ENCODE results near the gene ABLIM2. TPM values are rescaled to one million over a fixed set of nuclear protein-coding genes. Genes with fewer than 3 reads are reported as not detected.

ABLIM2 gene
- total RNA-seq, 4 donors from 2014 or later: 9.2 to 24.0 (median 12.3) TPM

DNA sequence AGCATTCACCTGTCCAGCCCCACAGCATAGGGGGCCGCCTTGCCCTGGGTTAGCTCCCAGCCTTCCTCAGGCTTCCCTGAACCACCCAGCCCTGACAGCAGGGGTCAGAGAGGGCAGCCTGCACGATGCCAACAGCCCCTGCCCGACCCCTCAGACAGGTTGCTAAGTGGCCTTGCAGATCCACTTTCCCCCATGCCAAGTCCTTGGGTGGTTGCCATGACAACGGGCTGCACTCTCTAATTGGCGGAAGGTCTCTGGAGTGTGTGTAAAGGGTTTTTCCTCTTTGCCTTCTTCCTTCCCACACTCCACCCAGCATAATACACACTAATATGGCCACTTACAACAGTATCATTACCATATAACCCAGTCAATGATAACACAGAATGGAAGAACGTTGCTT, 119.3 kb downstream of the ABLIM2 start:
- Histone ChIP-seq H3K4me1 (peaks cover 13 to 23% of the 10 kb centered on the region in 2 donors), H3K4me3 (replicated peaks in 1 of 3) (no peak overlapping the region), H3K27me3 (no peaks in the 10 kb centered on the region), H3K9me3 (no peaks in the 10 kb centered on the region), H3K27ac (no peak overlapping the region), H3K36me3 (no peaks in the 10 kb centered on the region)
- DNase-seq: peak; percentile 66 to 70
- intact Hi-C loops (cut with DNase I): no loop called here
- WGBS, 2 donors: 7 to 21% methylated on average over 6 of the region's 6 CpGs
- TF ChIP-seq, protein P1, sequence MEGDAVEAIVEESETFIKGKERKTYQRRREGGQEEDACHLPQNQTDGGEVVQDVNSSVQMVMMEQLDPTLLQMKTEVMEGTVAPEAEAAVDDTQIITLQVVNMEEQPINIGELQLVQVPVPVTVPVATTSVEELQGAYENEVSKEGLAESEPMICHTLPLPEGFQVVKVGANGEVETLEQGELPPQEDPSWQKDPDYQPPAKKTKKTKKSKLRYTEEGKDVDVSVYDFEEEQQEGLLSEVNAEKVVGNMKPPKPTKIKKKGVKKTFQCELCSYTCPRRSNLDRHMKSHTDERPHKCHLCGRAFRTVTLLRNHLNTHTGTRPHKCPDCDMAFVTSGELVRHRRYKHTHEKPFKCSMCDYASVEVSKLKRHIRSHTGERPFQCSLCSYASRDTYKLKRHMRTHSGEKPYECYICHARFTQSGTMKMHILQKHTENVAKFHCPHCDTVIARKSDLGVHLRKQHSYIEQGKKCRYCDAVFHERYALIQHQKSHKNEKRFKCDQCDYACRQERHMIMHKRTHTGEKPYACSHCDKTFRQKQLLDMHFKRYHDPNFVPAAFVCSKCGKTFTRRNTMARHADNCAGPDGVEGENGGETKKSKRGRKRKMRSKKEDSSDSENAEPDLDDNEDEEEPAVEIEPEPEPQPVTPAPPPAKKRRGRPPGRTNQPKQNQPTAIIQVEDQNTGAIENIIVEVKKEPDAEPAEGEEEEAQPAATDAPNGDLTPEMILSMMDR (IDR thresholded peaks at IDR 0.05): no peak
- no peak for TF ChIP-seq POLR2A (IDR thresholded peaks at IDR 0.05)

DNA sequence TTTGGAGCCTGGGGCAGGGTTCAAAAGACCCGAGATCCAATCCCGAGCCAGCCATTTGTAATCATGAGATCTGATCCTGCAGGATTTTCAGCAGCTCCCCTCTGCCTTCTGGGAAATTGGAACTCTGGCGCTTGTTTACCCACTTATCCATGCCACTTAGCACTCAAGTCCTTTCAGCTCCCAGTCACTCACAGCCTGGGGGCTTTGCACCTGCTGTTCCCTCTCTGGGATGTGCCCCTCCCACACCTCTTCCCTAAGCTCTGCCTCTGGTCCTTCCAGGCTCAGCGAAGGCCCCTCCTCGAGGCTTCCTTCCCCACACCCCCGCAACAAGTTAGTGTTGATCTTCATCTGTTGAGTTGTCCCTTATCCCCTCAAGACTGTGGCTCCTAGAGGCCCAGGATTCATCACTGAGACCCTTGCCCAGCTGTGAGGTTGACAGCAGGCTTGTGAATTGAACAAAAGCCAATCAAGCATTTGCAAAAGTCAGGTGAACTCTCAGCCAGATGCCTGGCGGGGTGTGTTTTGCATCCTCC, 119.8 kb downstream of the ABLIM2 start:
- TF ChIP-seq POLR2A (IDR thresholded peaks at IDR 0.05): no peak
- TF ChIP-seq, protein P1 (IDR thresholded peaks at IDR 0.05): no peak
- Histone ChIP-seq H3K36me3 (no peaks in the 10 kb centered on the region), H3K4me1 (peaks cover 13 to 23% of the 10 kb centered on the region in 2 donors), H3K9me3 (no peaks in the 10 kb centered on the region), H3K4me3 (replicated peaks in 1 of 3) (no peak overlapping the region), H3K27ac (no peak overlapping the region), H3K27me3 (no peaks in the 10 kb centered on the region)
- no peak for DNase-seq
- intact Hi-C loops (cut with DNase I): no loop called here
- 67 to 70% methylated on average over 7 of the region's 7 CpGs for WGBS, 2 donors

- Histone ChIP-seq H3K9me3 (no peaks in the 10 kb centered on the region), H3K4me3 (replicated peaks in 1 of 3) (no peak overlapping the region), H3K4me1 (peaks cover 13 to 23% of the 10 kb centered on the region in 2 donors), H3K36me3 (no peaks in the 10 kb centered on the region), H3K27me3 (no peaks in the 10 kb centered on the region), H3K27ac (no peak overlapping the region)
- TF ChIP-seq POLR2A (IDR thresholded peaks at IDR 0.05): no peak
- TF ChIP-seq, protein P1 (IDR thresholded peaks at IDR 0.05): no peak
- no peak for DNase-seq
- intact Hi-C loops (cut with DNase I): no loop called here
- WGBS, 2 donors: 83 to 95% methylated on average over 2 of the region's 2 CpGs
Measured at GRCh38 chr4:8038083-8038482, 120.5 kb downstream of the ABLIM2 start.

- 87 to 98% methylated on average over 7 of the region's 7 CpGs for WGBS, 2 donors
- TF ChIP-seq, protein P1 (IDR thresholded peaks at IDR 0.05): no peak
- no peak for TF ChIP-seq POLR2A (IDR thresholded peaks at IDR 0.05)
- intact Hi-C loops (cut with DNase I): no loop called here
Measured at GRCh38 chr4:8037150-8037769, 121.4 kb downstream of the ABLIM2 start.

DNA sequence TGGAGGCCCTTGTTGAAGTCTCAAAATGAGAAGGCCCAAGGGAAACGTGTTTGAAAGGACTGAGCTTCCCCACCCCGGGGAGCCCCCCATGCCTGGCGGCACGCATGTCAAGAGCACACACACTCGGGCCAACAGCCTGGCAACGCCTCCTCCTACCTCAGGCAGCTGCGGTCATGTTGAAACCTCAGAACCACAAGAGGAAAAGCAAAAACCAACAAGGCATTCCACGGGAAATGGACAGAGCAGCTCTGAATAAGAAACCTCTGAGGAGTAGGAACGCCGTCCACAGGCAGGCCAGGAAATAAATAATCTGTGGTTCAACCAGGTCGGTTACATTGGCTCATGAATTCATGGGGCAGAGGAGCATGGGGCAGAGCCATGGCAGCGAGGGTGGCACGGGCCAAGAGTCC, 123.2 kb downstream of the ABLIM2 start:
- 25 to 26% methylated on average over 8 to 13 of the region's 13 CpGs for WGBS, 2 donors
- intact Hi-C loops (cut with DNase I): no loop called here
- DNase-seq: peak; percentile 51 to 61

More at GRCh38 chr4:8037150-8037769, 121.4 kb downstream of the ABLIM2 start:
- Histone ChIP-seq H3K27me3 (no peaks in the 10 kb centered on the region), H3K4me3 (replicated peaks in 1 of 3) (no peak overlapping the region), H3K27ac (no peak overlapping the region), H3K36me3 (no peaks in the 10 kb centered on the region), H3K4me1 (peaks cover 13 to 23% of the 10 kb centered on the region in 2 donors), H3K9me3 (no peaks in the 10 kb centered on the region)
- no peak for DNase-seq

More for the DNA sequence above, 123.2 kb downstream of the ABLIM2 start:
- Histone ChIP-seq H3K27ac (peak overlapping the region in 2 of 3 donors; percentile 34 to 59), H3K4me3 (replicated peaks in 1 of 3) (no peak overlapping the region), H3K9me3 (no peaks in the 10 kb centered on the region), H3K27me3 (no peaks in the 10 kb centered on the region), H3K36me3 (no peaks in the 10 kb centered on the region), H3K4me1 (peaks cover 13 to 23% of the 10 kb centered on the region in 2 donors)
- TF ChIP-seq POLR2A (IDR thresholded peaks at IDR 0.05): no peak
- TF ChIP-seq, protein P1 (IDR thresholded peaks at IDR 0.05): peak in 1 of 6 experiments; percentile 22
